GM12864 (cell line): Measurements from ENCODE around the gene CD226.

Experiments
- DNase-seq: peaks from one replicate; pipeline ENCODE4 v3.0.0-alpha.2; 2011; ENCODE audit warnings: low read depth
- H3K4me3 ChIP-seq: 2 replicates; pipeline ENCODE4 v1.5.1; 2011; ENCODE audit warnings: mild to moderate bottlenecking, low read depth, low read length, control low read depth
- CTCF ChIP-seq: IDR thresholded peaks from 2 replicates; pipeline ENCODE4 v1.5.1; 2011; ENCODE audit warnings: low read depth, mild to moderate bottlenecking, moderate library complexity, low read length, control low read depth, inconsistent platforms; ENCODE audit errors: missing control alignments

Gene CD226

GRCh38 chr18:69956665-69957620, 9.3 kb upstream of the CD226 start:
- DNase-seq: no peak
- no peak overlapping the region for H3K4me3 ChIP-seq
- no peak for TF ChIP-seq CTCF

- H3K4me3 ChIP-seq: no peak overlapping the region
- no peak for TF ChIP-seq CTCF
- DNase-seq: no peak
Measured at GRCh38 chr18:69956057-69956456, 8.4 kb upstream of the CD226 start.

DNA sequence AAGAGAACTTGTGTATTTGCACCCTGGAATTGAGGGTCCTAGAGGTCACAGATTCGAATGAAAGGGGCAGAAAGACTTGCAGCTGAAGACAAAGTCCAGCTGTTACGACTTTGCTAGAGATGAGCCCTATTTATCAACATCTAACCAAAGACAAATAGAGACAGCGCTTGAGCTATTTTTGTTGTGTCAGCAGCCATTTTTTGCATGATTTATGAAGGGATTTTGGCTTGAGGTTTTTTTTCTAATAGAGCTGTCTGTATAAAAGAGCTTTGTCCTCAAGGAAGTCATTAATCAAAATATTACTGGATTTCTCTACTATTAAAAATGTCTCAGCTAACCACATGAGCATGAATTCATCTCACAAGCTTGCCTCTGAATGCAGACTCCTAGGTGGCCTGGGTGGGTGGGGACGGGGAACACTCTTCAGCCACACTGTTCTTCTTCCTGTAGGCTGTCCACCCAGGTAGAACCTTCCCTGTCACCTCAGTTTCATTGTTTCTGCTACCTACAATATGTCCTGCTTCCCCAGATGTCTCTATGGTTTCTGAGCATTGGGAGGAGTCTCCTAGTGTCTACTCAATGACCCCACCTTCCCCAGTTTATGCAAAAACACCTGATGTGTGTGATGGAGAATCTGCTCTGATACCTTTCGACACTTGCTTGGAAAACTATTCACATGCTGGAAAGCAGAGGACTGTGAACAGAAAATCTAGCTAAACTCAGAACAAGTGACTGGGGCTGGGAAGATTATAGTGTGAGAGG, 7.2 kb upstream of the CD226 start:
- DNase-seq: no peak
- no peak for TF ChIP-seq CTCF

DNA sequence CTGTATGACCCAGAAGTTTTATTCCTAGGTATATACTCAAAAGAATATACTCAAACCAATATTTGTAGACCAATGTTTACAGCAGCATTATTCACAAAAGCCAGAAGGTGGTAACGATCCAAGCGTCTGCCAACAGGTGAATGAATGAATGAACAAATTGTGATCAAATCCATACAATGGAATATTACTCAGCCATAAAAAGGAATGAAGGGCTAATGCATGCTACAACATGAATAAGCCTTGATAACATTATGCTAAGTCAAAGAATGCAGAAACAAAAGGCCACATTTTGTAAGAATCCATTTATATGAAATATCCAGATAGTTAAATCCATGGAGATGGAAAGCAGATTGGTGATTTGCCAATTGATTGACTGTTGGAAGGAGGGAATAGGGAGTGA, 5.5 kb upstream of the CD226 start:
- no peak for TF ChIP-seq CTCF
- no peak for DNase-seq
- no peak overlapping the region for H3K4me3 ChIP-seq

More for the DNA sequence above, 7.2 kb upstream of the CD226 start:
- no peak overlapping the region for H3K4me3 ChIP-seq

DNA sequence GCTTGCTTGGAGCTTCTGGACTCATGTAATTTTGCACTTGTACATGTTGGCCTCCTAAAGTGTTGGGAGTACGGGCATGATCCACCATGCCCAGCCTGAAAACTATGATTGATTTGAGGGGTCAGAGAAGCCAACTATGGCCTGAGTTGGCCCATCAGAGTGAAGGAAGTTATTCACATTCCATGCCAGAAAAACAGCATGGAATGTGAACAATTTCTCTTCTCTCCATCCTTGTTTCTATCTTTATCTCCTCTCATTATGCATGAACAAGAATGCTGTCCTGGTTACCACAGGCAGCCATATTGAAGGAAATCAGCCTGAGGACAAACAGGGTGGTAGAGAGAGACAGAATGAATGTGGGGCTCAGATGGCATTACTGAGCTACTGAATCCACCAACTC, 3.5 kb upstream of the CD226 start:
- no peak overlapping the region for H3K4me3 ChIP-seq
- no peak for DNase-seq
- no peak for TF ChIP-seq CTCF

- no peak overlapping the region; the same call in 1 of the 2 replicates for H3K4me3 ChIP-seq
- no peak for TF ChIP-seq CTCF
- no peak for DNase-seq
Measured at GRCh38 chr18:69949538-69949936, 1.9 kb upstream of the CD226 start.
